Ovary (tissue), 9 donors: ENCODE data around the gene SUMO3. TPM values are rescaled to one million over a fixed set of nuclear protein-coding genes. Genes with fewer than 3 reads are reported as not detected.

Experiments
- DNase-seq, 5 donors: peaks; one replicate each; pipeline ENCODE4 v3.0.0-alpha.2; 2019 to 2020
- H3K27ac ChIP-seq, 2 donors: fragments of 200-600 bp; one replicate each; pipeline versions ENCODE4 v1.5.1 to v1.8.0; 2019 to 2022
- H3K27me3 ChIP-seq: fragments of 200-600 bp; one replicate; pipeline ENCODE4 v1.8.0; 2022
- H3K36me3 ChIP-seq: fragments of 200-600 bp; sonication (generic); one replicate; pipeline ENCODE4 v1.5.1; 2019
- H3K4me1 ChIP-seq: one replicate; pipeline ENCODE4 v1.8.1; 2013; ENCODE audit warnings: mild to moderate bottlenecking, moderate library complexity; ENCODE audit not compliant: insufficient read depth
- H3K4me3 ChIP-seq: fragments of 200-600 bp; sonication (generic); one replicate; pipeline ENCODE4 v1.5.1; 2017
- H3K9me3 ChIP-seq, 2 donors: fragments of 200-600 bp in 1 of 2; sonication (generic) in 1 of 2; one replicate each; pipeline versions ENCODE4 v1.5.1 to v1.8.1; 2013 to 2019; ENCODE audit warnings: mild to moderate bottlenecking in 1 of 2, moderate library complexity in 1 of 2
- CTCF ChIP-seq, 3 donors: fragments of 450-650 bp in 2 of 3; fragments of 200-600 bp in 1 of 3; IDR thresholded peaks; one replicate each; pipeline versions ENCODE4 v1.5.1 to v1.8.0; 2016 to 2022; ENCODE audit warnings: antibody characterized with exemption in 3 of 3, mild to moderate bottlenecking in 1 of 3
- EP300 ChIP-seq: sonication (generic); formaldehyde crosslinking; IDR thresholded peaks from one replicate; pipeline ENCODE4 v1.6.1; 2017; ENCODE audit warnings: antibody characterized with exemption
- POLR2A ChIP-seq: fragments of 450-650 bp; IDR thresholded peaks from one replicate; pipeline ENCODE4 v1.6.1; 2017; ENCODE audit warnings: antibody characterized with exemption, mild to moderate bottlenecking, moderate library complexity
- WGBS, 3 donors: extraction: QIAGEN DNeasy Blood & Tissue Kit in 1 of 3; methylation state at CpG; one replicate each; pipeline versions ENCODE4 v1.1.5 to v1.1.7; 2013 to 2017; 5-methylcytosine and 5-hydroxymethylcytosine counted together
- intact Hi-C, 4 donors: fragments of 100-400 bp; cut with DNase I; formaldehyde crosslinking; loops; one replicate each; pipeline versions ENCODE4 v1.11.0 to v1.15.1; 2022 to 2023
- polyA plus RNA-seq, 2 donors: library from polyadenylated mRNA; stranded (reverse); fragments of 200-250 nt in 1 of 2; fragments of 350-450 nt in 1 of 2; fragmentation: Illumina TruSeq in 1 of 2; extraction: RNeasy Lipid Tissue Mini Kit (QIAGEN cat#74804) in 1 of 2; gene quantifications; one replicate each; pipeline ENCODE4 v1.2.3, GENCODE V29; 2013 to 2014
- total RNA-seq, 7 donors: library from RNA; depleted of rRNA in 2 of 7; stranded (reverse); fragments of >200 nt in 2 of 7; fragmentation: NEBNext Ultra II Directional in 3 of 7; extraction: Animal tissue kit (Norgen Biotek cat#: 25700) in 3 of 7; gene quantifications; one replicate each; pipeline versions ENCODE4 v1.1.0 to v1.2.4, GENCODE V29; 2016 to 2023
- donor health status: DM: no; HTN: no; CAD: no; lungs with moderate emphysema.
- donor health status: DM: no; HTN: no; CAD: no.
- donor health status: Bipolar disorder and iron deficiency.
- donor health status: DM: yes; HTN: yes; CAD: no.
- donor health status: DM: no; HTN: no; CAD: no.
- donor health status: DM: yes; HTN: yes; CAD: no.

The SUMO3 gene
- total and polyA plus RNA-seq, 9 donors: 45.3 to 108 (median 74.3) TPM

- intact Hi-C loops: no loop called here
- TF ChIP-seq EP300: no peak
- TF ChIP-seq CTCF (IDR thresholded peaks at IDR 0.05): no peak
- TF ChIP-seq POLR2A: no peak
- peak in 1 of 5 donors; percentile 17 for DNase-seq
- H3K27me3 ChIP-seq: no peaks in the 10 kb centered on the region
- 90 to 93% (median 91%) methylated on average over 17 of the region's 17 CpGs for WGBS, 3 donors
- H3K4me3 ChIP-seq: no peak overlapping the region
- no peaks in the 10 kb centered on the region for H3K4me1 ChIP-seq
- H3K36me3 ChIP-seq: no peaks in the 10 kb centered on the region
- H3K27ac ChIP-seq: no peak overlapping the region
- no peaks in the 10 kb centered on the region for H3K9me3 ChIP-seq
These were observed 38.3 kb upstream of the SUMO3 start for GRCh38 chr21:44856131-44856530.

GRCh38 chr21:44855572-44855971, 37.7 kb upstream of the SUMO3 start:
- no peaks in the 10 kb centered on the region for H3K9me3 ChIP-seq
- intact Hi-C loops: no loop called here
- peak in 1 of 5 donors; percentile 24 for DNase-seq
- 96 to 97% (median 96%) methylated on average over 14 of the region's 14 CpGs for WGBS, 3 donors
- TF ChIP-seq EP300 (no peak), POLR2A (no peak), CTCF (IDR thresholded peaks at IDR 0.05) (no peak)
- no peak overlapping the region for H3K27ac ChIP-seq
- no peaks in the 10 kb centered on the region for H3K4me1 ChIP-seq
- H3K27me3 ChIP-seq: no peaks in the 10 kb centered on the region
- H3K4me3 ChIP-seq: no peak overlapping the region
- no peaks in the 10 kb centered on the region for H3K36me3 ChIP-seq

DNA sequence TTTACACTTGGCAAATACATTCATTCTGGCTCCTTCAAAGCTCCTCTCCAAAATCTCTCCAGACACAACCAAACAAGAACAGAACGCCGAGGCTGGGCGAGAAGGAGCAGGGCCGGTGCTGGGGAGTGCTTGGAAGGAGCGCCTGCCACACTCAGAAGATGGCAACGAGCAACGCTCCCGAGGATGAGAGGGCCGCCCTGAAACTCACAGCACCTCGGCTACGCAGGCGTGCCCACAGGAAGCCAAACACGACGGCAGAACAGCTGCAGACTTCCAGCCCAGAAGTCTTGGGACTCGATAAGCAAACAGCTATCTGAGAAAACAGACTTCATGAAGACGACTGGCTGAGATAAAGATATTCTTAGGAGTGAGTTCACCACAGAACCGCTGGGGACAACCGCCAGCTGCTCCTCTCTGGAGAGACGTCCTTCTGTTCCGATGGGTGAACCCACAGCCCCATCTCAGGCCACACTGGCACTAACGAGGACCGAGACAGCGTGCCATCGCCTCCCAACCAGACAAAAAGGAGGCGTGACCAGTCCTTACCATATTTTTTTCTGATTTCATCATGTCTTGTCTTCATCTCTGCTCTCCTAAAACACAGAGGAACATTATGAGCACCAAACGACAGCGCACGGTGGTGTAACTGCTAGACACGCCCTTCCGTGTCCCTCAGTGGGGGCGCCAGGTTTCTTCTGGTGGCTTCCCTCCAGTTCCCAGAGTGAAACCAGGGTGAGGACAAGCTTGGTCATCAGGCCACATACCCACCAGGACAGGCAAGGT, 37.0 kb upstream of the SUMO3 start:
- WGBS, 3 donors: 79 to 85% (median 83%) methylated on average over 31 of the region's 31 CpGs
- intact Hi-C loops: no loop called here
- TF ChIP-seq POLR2A (no peak), CTCF (IDR thresholded peaks at IDR 0.05) (no peak), EP300 (no peak)
- peak in 1 of 5 donors; percentile 24 for DNase-seq
- H3K27ac ChIP-seq: no peak overlapping the region
- no peaks in the 10 kb centered on the region for H3K27me3 ChIP-seq
- no peaks in the 10 kb centered on the region for H3K36me3 ChIP-seq
- no peaks in the 10 kb centered on the region for H3K4me1 ChIP-seq
- no peaks in the 10 kb centered on the region for H3K9me3 ChIP-seq
- no peak overlapping the region for H3K4me3 ChIP-seq

DNA sequence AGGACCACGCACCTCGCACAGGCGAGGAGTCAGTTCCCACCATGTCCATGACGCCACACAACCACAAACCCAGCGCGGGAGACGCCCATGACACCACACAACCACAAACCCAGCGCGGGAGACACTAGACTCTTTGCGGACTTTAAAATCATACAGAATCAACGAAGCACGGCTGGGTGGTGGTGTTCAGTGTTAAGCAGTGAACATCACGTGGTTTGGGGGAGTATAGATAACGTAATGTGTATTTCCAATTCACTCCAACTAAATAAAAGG, 36.5 kb upstream of the SUMO3 start:
- Histone ChIP-seq H3K36me3 (no peaks in the 10 kb centered on the region), H3K4me3 (no peak overlapping the region), H3K27ac (no peak overlapping the region), H3K9me3 (no peaks in the 10 kb centered on the region), H3K4me1 (no peaks in the 10 kb centered on the region), H3K27me3 (no peaks in the 10 kb centered on the region)
- intact Hi-C loops: no loop called here
- DNase-seq: no peak
- 84 to 90% (median 85%) methylated on average over 14 of the region's 14 CpGs for WGBS, 3 donors
- no peak for TF ChIP-seq CTCF (IDR thresholded peaks at IDR 0.05)
- TF ChIP-seq EP300: no peak
- no peak for TF ChIP-seq POLR2A
